ENCODE measurements around the gene PXYLP1.

PXYLP1 gene

GRCh38 chr3:141328286-141329166 lies 96.9 kb downstream of the PXYLP1 start:
- no peak for DNase-seq (ENCODE audit: low read depth)

GRCh38 chr3:141330235-141330634 lies 98.6 kb downstream of the PXYLP1 start:
- DNase-seq (ENCODE audit: low read depth) = no peak

DNA sequence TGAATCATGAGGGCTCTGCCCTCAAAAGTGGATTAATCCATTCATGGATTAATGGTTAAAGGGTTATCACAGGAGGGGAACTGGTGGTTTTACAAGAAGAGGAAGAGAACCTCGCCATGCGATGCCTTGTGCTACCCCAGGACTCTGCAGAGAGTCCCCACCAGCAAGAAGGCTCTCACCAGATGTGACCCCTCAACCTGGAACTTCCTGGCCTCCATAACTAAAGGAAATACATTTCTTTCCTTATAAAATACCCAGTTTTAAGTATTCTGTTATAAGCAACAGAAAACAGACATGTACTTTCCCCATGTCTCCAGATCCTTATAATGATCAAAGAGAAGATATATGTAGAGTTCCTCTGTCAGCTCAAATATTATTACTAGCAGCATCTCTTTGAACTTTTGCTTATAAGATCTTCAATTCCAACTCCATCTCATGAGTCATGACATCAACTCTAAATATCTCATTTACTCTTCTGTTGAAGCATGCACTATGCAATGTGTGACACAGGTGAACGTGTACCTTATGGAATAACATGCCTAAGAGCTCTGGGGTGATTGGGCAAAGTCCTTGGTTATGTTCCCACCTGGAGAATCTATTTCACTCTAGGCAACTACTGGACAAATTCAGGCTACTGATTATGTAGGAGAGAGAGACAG lies 99.2 kb downstream of the PXYLP1 start:
- DNase-seq (ENCODE audit: low read depth) = no peak

DNA sequence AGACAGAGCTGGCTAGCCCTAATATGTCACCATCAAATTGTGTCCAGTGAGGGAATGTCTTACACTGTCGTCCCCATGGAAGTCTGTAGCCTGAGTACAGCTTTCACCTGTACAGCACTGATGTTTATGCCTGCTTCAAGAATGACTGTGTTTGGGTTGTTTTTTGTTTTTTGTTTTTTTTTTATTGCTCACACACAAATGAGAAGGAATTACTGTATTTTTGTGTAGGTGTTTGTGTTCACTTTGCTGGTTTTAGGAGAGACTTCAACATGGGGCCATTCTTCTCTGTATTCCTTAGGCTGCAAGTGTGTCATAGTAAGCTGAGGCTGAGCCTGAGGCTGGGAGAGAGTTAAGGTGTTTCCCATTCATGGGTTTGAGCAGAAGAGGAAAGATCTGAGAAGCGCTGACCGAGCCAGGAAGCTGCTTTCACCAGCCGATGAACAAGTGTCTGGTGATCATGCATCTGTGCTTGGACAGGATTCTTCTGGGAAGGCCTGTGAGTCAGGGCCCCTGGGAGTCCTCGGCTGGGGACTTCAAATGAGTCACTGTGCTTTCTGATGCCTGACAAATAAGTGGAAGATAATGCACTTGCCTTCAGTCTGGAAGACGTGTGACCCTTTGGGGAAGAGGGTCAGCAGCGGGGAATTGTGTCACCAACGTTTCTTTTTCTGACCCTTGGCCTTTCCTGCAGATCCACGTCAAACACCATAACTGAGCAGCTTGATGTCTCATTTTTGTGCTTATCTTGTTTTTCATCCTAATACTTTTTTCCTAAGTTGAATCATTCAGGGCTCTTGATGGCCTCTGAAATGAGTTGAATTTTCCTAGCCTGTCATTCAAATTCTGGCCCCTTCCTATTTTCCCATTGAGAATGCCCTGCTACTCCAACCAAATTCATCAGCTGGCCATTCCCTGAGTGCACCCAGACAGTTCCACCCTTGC lies 100.0 kb downstream of the PXYLP1 start:
- DNase-seq (ENCODE audit: low read depth) = no peak

GRCh38 chr3:141332416-141332815 lies 100.8 kb downstream of the PXYLP1 start:
- DNase-seq (ENCODE audit: low read depth) = no peak

DNA sequence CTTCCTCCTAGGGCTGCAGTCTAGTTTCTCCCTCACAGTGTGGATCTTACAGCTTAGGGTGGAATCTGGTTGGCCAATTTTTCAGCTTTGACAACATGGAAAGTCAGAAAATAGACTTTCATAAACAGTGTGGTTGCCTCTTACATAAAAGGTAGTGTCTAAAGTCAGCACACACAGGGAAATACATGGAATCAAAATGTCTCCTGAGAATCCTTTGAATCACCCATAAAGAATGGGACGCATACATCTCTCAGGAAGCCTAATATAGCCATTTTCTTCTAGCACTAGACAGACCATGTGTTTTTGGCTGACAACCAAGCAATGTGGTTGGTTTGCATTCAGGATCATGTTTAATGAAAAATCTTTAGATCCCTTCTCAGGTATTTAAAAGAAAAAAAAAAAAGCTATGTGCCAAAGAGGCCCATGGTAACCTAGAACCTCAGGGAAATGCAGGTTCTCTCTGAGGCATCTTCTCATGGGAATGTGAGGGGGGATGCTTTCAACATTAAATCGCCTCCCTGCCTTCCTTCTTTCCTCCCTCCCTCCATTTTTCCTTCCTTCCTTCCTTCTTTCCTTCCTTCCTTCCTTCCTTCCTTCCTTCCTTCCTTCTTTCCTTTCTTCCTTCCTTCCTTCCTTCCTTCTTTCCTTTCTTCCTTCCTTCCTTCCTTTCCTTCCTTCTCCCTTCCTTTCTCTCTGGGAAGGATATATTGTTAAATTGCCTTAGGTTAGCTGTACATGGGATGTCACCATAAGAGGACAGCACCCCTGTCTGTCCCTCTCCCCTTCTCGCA lies 102.4 kb downstream of the PXYLP1 start:
- no peak for DNase-seq (ENCODE audit: low read depth)

GRCh38 chr3:141334627-141335250 lies 103.1 kb downstream of the PXYLP1 start:
- no peak for DNase-seq (ENCODE audit: low read depth)

- DNase-seq (ENCODE audit: low read depth) = no peak
Observed at GRCh38 chr3:141335531-141336061, 104.0 kb downstream of the PXYLP1 start.

DNA sequence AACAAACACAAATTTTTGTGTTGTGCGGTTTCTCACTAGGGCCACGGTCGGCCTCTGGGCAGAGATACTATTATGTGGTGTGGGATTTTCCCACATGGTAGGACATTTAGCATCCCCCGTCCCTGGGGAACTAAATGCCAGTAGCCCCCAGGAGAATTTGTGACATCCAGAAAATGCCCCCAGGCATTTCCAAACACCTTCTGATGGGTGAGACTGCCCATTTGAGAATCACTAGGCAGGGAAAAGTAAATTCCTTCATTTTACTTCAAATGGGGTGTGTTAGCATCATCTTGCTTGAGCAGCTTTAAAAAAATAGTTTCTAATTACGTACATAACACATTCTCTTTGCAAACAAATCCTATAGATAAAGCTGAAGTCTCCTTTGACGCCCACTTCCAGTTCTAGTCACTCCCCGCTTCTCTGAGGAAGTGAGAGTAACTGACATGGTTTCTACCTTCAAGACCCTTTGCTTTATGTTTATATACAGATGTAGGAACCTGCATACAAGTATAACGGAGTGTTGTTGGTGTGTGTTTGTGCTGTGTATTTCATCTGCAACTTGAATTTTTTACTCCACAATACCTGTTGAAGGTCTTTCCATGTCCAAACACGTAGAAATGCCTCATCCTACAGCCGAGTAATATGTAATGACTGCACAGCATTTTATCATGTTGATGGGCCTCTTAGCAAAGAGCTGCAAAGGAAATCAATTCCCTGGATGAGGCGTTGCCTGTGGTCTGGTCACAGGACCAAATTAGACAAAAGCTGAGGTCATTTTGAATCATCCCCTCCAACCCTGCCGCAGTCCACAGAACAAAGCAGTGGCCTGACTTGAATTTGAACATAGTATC lies 105.3 kb downstream of the PXYLP1 start:
- no peak for DNase-seq (ENCODE audit: low read depth)

DNA sequence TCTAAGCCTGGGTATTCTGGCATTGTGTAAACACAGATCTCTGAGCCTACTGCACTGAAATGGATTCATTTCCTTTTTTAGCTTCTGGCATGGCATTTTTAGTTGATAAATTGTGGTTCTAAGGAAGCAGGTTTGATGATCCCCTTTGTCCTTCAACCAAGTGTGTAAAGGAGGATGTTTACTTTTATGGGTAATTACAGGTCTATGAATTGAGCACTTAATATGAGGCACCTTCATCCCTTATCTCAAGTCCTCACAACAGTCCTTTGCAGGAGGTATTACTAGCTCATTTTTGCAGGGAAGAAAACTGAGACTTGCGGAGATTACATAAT lies 105.9 kb downstream of the PXYLP1 start:
- no peak for DNase-seq (ENCODE audit: low read depth)

- DNase-seq (ENCODE audit: low read depth) = no peak
Observed at GRCh38 chr3:141337991-141338390, 106.4 kb downstream of the PXYLP1 start.

GRCh38 chr3:141338881-141339280 lies 107.3 kb downstream of the PXYLP1 start:
- no peak for DNase-seq (ENCODE audit: low read depth)

DNA sequence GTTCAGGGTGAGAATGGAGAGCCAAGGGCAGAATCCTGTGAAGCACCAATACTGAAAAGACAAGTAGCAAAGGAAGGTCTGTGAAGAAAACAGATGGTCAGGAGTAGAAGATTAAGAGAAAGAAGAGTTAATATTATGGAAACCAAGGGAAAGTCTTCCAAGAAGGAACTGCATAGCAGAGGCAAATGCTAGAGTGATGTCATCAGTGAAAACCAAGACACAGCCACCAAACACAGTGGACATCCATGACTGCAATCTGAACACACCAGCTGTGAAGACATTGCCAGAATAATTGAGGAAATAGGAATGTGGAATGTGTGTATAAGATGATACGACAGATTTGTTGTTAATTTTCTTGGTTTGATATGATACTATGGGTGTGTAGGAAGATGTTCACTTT lies 109.9 kb downstream of the PXYLP1 start:
- no peak for DNase-seq (ENCODE audit: low read depth)

GRCh38 chr3:141342386-141342785 lies 110.8 kb downstream of the PXYLP1 start:
- no peak for DNase-seq (ENCODE audit: low read depth)

- no peak for DNase-seq (ENCODE audit: low read depth)
Observed at GRCh38 chr3:141343077-141343476, 111.5 kb downstream of the PXYLP1 start.

DNA sequence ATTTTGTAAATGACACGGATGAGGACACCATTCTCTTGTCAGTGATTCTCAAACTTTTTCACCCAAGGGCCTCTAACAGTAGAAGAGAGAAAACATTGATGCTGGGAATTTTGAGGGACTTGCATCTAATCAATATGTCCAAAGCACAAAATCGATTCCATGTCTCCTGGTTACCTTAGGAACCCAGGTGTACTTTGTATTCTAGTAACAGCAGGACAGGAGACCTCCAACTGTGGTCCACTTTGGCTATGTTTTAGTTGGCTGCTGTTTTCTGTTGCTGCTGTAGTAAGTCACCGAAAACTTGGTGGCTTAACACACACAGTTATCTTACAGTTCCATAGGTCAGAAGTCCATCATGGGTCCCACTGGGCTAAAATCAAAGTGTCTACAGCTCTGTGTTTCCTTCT lies 112.2 kb downstream of the PXYLP1 start:
- DNase-seq (ENCODE audit: low read depth) = no peak
